ENCODE data around the gene ARSB.

DNA sequence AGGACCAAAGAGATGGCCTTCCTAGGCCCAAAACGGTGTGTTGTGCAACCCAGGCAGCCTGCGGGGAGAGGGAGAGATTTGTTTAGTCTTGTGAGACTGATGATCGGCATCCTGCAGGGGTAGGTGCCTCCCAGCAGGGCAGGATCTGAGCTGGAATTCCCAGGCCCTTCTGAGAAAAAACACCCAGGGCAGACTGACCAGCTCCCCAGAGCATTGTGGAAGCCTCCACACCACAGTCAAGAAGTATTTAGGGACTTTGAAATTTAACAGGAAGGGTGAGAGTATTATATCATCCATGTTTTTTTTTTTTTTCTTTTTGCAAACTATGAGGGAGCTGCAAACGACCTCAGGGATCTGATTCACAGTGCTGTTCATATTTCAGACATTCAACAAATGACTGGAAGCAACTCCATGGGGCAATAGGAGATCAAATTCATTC is 232.0 kb downstream of the ARSB start:
- TF ChIP-seq CTCF (IDR thresholded peaks at IDR 0.05) (no peak), POLR2A (IDR thresholded peaks at IDR 0.05) (no peak)
